VCaP (cell line): ENCODE measurements around the gene LAMA2.

Source experiments
- H3K27ac ChIP-seq: fragments of 450-650 bp; 2 replicates; pipeline ENCODE4 v1.5.1; 2017
- TF ChIP-seq, protein P1 (sequence below): fragments of 450-650 bp; conservative IDR thresholded peaks from 2 replicates; pipeline ENCODE4 v1.5.1; 2017; ENCODE audit warnings: mild to moderate bottlenecking, moderate library complexity

LAMA2 gene

DNA sequence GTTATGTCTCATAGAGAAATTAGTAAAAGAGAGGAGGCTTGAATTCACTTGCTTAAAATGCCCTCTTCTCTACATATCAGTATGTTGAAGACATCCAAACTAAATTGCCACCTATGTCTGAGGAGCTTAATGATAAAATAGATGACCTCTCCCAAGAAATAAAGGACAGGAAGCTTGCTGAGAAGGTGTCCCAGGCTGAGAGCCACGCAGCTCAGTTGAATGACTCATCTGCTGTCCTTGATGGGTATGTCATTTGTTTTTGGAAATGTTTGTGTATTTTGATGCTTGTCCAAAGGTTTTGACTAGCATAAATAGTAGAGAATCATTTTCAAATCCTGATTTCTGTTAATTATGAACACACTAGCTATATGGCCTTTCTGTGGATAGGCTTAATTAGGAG, 519.3 kb downstream of the LAMA2 start:
- no peak overlapping the region for H3K27ac ChIP-seq
- TF ChIP-seq, protein P1, sequence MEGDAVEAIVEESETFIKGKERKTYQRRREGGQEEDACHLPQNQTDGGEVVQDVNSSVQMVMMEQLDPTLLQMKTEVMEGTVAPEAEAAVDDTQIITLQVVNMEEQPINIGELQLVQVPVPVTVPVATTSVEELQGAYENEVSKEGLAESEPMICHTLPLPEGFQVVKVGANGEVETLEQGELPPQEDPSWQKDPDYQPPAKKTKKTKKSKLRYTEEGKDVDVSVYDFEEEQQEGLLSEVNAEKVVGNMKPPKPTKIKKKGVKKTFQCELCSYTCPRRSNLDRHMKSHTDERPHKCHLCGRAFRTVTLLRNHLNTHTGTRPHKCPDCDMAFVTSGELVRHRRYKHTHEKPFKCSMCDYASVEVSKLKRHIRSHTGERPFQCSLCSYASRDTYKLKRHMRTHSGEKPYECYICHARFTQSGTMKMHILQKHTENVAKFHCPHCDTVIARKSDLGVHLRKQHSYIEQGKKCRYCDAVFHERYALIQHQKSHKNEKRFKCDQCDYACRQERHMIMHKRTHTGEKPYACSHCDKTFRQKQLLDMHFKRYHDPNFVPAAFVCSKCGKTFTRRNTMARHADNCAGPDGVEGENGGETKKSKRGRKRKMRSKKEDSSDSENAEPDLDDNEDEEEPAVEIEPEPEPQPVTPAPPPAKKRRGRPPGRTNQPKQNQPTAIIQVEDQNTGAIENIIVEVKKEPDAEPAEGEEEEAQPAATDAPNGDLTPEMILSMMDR = no peak

DNA sequence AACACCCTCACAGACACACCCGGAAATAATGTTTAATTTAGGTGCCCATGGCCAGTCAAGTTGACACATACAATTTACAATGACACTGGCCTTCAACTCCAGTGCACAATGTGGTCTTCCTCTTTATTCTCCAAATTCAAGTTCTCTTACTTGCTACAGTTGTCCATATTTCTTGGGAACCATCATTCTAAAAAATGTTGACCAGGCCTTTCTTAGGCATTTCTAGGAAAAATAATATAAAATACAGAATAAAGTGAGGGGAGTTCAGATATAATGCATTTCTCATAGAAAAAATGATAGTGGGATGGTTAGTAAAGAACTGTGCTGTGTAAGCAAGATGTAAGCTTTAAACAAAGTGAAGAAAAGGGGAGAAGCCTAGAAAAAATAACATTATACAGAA, 528.2 kb downstream of the LAMA2 start:
- TF ChIP-seq, protein P1 = no peak
- no peak overlapping the region for H3K27ac ChIP-seq

DNA sequence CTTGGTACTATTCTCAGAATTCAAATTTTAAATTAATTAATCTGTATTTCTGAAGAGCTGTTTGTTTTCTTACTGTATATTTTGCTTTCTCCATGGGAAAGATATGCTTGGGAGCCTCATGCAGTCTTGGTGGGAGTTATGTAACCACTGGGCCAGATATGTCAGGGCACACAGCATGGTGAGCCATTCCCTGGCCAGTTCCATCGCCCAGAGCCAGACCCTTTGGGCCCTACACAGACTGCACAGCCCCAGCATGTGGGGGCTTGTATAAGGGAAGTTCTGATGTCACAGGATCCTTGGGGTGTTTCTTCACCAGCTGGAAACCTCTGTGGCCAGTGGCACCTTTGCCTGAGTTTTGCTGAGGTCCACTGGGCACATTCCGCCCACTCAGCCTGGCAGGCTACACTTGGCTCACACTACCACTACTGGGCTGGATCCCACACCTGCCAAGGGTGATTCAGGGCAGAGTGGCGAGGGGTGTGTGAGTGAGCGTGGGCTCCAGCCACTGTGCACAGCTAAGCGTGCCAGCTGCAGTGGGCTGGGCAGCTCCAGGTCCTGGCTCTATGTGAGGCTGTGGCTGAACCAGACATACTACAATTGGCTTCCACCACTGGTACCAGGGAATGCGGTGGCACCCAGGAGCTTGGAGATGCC, 533.5 kb downstream of the LAMA2 start:
- TF ChIP-seq, protein P1 = no peak
- H3K27ac ChIP-seq = no peak overlapping the region

DNA sequence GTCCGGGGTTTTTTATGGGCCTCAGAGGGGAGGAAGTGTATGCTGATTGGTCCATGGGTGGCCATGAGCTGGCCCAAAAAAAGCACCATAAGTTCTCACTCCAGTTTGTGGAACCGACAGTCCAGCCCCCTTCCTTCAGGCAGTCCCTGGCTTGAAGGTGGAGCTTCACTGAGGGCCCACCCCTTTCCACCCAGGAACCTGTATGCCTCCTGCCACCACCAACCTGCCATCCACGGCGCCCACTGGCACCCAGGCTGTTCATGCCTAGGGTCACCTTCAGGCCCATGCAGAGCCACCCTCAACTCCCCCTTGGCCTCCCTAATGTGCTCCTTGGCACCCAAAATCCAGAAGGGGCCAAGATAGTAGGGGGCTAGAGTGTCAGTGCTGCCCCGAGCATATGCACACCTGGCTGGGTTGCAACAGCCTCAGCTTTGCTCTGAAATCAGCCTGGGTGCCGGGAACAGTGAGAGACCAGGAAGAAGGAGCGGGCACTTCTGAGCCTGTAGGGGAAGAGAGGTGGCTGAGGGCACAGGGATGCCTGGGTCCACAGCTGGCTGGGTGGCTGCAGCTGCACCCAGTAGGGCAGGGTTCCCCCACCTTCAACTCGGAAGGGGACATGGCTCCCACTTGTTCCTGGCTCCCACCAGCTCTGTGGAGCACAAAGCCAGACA, 534.6 kb downstream of the LAMA2 start:
- H3K27ac ChIP-seq = no peak overlapping the region
- TF ChIP-seq, protein P1 = no peak

DNA sequence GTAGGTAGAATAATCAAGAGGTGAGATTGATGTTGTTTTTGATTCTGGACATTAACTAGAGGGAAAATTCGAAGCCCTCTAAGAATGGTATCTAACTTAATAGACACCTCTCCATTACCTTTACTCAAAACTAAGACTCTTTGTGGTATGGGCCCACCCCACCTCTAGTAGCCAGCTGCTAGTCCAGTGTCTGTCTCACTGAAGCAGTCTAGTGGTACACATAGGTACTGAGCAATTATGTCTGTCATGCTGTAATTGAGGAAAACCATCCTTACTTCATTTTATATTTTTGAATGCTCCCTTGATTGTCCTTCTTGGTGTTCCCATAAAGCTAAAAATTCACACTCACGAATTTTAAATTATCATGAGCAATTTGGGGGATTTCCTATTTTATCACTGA, 536.4 kb downstream of the LAMA2 start:
- TF ChIP-seq, protein P1 = no peak

DNA sequence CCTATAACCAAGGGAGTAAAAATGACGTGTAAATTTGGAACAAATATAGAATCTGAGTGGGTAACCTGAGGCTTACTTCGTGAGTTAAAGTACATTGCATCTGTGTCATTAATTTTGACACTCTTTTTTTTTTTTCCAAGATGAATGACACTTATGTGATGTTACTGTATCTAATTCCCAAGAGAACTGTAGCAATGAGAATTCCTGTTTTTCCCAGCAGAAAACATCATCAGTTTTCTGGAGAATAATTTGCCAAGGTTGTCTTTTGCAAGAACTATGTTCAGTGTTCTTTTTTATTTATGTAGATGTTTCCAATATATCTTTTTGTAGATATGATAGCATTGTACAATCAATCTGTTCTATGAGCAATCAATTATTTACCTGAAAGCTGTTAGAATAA, 543.4 kb downstream of the LAMA2 start:
- TF ChIP-seq, protein P1 = no peak
- H3K27ac ChIP-seq = no peak overlapping the region

More for the DNA sequence above, 536.4 kb downstream of the LAMA2 start:
- H3K27ac ChIP-seq = no peak overlapping the region

DNA sequence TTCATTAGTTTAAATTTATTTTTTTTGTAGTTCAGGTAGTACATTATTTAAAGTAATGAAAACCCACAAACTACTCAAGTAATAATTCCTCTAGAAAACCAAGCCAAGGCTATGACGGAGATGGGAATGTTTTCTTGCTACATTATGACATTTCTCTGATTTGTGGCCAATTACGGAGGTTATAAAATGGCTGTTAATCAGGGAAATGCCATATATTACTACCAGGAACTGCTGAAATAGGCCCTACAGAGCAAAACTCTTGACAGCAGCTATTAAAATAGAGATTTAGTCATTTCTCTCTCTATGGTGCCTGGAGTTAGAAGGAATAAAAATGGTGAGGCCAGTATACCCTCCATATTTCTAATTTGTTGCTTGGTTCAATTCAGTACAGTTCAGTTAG, 547.0 kb downstream of the LAMA2 start:
- H3K27ac ChIP-seq = no peak overlapping the region
- TF ChIP-seq, protein P1 = no peak
